Hepatocyte (in vitro differentiated cells): Measurements from ENCODE around the gene GOPC. TPM values are rescaled to one million over a fixed set of nuclear protein-coding genes. Genes with fewer than 3 reads are reported as not detected.

Experiments
- DNase-seq: peaks from one replicate; pipeline ENCODE4 v3.0.0-alpha.2; 2016; ENCODE audit warnings: low spot score
- H2AFZ ChIP-seq: fragments of 200-600 bp; sonication (generic); 2 replicates; pipeline ENCODE4 v1.6.0; 2016; ENCODE audit warnings: antibody characterized with exemption, mild to moderate bottlenecking
- H3K27ac ChIP-seq: fragments of 200-600 bp; sonication (generic); 2 replicates; pipeline ENCODE4 v1.5.1; 2016; ENCODE audit warnings: mild to moderate bottlenecking
- H3K27me3 ChIP-seq: fragments of 200-600 bp; sonication (generic); 2 replicates; pipeline ENCODE4 v1.6.1; 2016
- H3K36me3 ChIP-seq: fragments of 200-600 bp; sonication (generic); replicated peaks from 2 replicates; pipeline ENCODE4 v1.5.1; 2016; ENCODE audit warnings: low read depth; ENCODE audit not compliant: insufficient read depth
- H3K4me1 ChIP-seq: fragments of 200-600 bp; sonication (generic); 2 replicates; pipeline ENCODE4 v1.5.1; 2016; ENCODE audit warnings: mild to moderate bottlenecking, moderate library complexity; ENCODE audit not compliant: insufficient read depth
- H3K4me2 ChIP-seq: fragments of 200-600 bp; sonication (generic); 2 replicates; pipeline ENCODE4 v1.6.0; 2016
- H3K4me3 ChIP-seq: fragments of 200-600 bp; sonication (generic); 2 replicates; pipeline ENCODE4 v1.5.1; 2016; ENCODE audit warnings: mild to moderate bottlenecking
- H3K79me2 ChIP-seq: fragments of 200-600 bp; sonication (generic); 2 replicates; pipeline ENCODE4 v1.6.0; 2017; ENCODE audit warnings: mild to moderate bottlenecking
- H3K9me2 ChIP-seq: fragments of 200-600 bp; sonication (generic); replicated peaks from 2 replicates; pipeline ENCODE4 v1.6.0; 2017; ENCODE audit warnings: mild to moderate bottlenecking; ENCODE audit not compliant: insufficient read depth
- H3K9me3 ChIP-seq: fragments of 200-600 bp; sonication (generic); 2 replicates; pipeline ENCODE4 v1.5.1; 2016; ENCODE audit warnings: low read depth, mild to moderate bottlenecking
- H4K20me1 ChIP-seq: fragments of 200-600 bp; sonication (generic); 2 replicates; pipeline ENCODE4 v1.6.0; 2016; ENCODE audit warnings: mild to moderate bottlenecking; ENCODE audit not compliant: insufficient read depth, poor library complexity, severe bottlenecking
- CTCF ChIP-seq: fragments of 200-600 bp; sonication (generic); IDR thresholded peaks from 2 replicates; pipeline ENCODE4 v1.5.1; 2016; ENCODE audit warnings: antibody characterized with exemption, mild to moderate bottlenecking; ENCODE audit not compliant: poor library complexity
- EZH2 ChIP-seq: fragments of 200-600 bp; sonication (generic); IDR thresholded peaks from 2 replicates; pipeline ENCODE4 v1.6.1; 2016; ENCODE audit warnings: antibody characterized with exemption, mild to moderate bottlenecking, borderline replicate concordance
- EZH2phosphoT487 ChIP-seq: fragments of 200-600 bp; sonication (generic); IDR thresholded peaks from one replicate; pipeline ENCODE4 v1.6.1; 2018; ENCODE audit warnings: antibody characterized with exemption, mild to moderate bottlenecking, low read depth, moderate library complexity; ENCODE audit not compliant: unreplicated experiment, severe bottlenecking
- WGBS: methylation state at CpG from one replicate; pipeline ENCODE4 v1.1.6; 2016; ENCODE audit warnings: low lambda C conversion rate; ENCODE audit errors: missing lambda C conversion rate; 5-methylcytosine and 5-hydroxymethylcytosine counted together
- polyA plus RNA-seq: library from polyadenylated mRNA; unstranded; fragments of >200 nt; fragmentation: Nextera tagmentation; extraction: Ambion mirVana; gene quantifications from 2 replicates; pipeline ENCODE4 v1.2.1, GENCODE V29; 2016
- total RNA-seq: library from RNA; depleted of rRNA; stranded (reverse); fragments of >200 nt; gene quantifications from 2 replicates; pipeline ENCODE4 v1.2.3, GENCODE V29; 2014

Gene GOPC
- total and polyA plus RNA-seq, 2 experiments from 2014 or later = 19.7 to 40.8 TPM

GRCh38 chr6:117530467-117531242 is 71.7 kb downstream of the GOPC start:
- H2AFZ ChIP-seq = no peak overlapping the region
- DNase-seq = no peak
- H3K27me3 ChIP-seq = no peaks in the 10 kb centered on the region
- no peaks in the 10 kb centered on the region for H3K9me2 ChIP-seq
- no peaks in the 10 kb centered on the region for H4K20me1 ChIP-seq
- no peaks in the 10 kb centered on the region for H3K36me3 ChIP-seq
- peaks cover 4% of the 10 kb centered on the region for H3K4me1 ChIP-seq
- H3K4me3 ChIP-seq = no peak overlapping the region
- no peak overlapping the region for H3K27ac ChIP-seq
- no peaks in the 10 kb centered on the region for H3K79me2 ChIP-seq
- TF ChIP-seq EZH2 (no peak), CTCF (no peak), EZH2phosphoT487 (no peak)
- 96% methylated on average over 4 of the region's 4 CpGs for WGBS
- no peaks in the 10 kb centered on the region for H3K9me3 ChIP-seq
- no peak overlapping the region for H3K4me2 ChIP-seq

DNA sequence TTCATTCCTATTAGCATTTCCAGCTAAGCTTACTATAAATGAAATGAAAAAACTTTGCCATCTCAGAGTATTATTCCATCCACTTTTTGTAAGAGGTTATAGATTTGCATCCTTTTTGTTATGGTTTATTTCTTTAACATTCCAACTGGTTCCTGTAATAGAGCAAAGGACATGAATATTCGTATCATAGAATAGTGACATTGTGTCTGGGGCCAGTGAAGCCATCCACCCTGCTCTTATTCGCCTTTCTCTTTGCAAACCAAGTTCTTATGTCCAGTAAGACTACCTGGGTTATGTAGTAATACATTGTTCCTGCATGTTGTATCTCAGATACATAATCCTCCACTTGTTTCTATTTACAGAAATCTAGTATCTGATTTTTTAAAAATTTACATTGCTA is 76.7 kb downstream of the GOPC start:
- Histone ChIP-seq H3K4me3 (no peak overlapping the region), H3K27me3 (no peaks in the 10 kb centered on the region), H3K79me2 (no peaks in the 10 kb centered on the region), H3K36me3 (no peaks in the 10 kb centered on the region), H2AFZ (no peak overlapping the region), H3K9me3 (no peaks in the 10 kb centered on the region), H3K27ac (no peak overlapping the region), H3K9me2 (no peaks in the 10 kb centered on the region), H3K4me1 (peaks cover 5% of the 10 kb centered on the region), H3K4me2 (no peak overlapping the region), H4K20me1 (no peaks in the 10 kb centered on the region)
- DNase-seq = no peak
- WGBS = 100% methylated on average over 2 of the region's 2 CpGs
- TF ChIP-seq CTCF = no peak
- TF ChIP-seq EZH2 = no peak
- TF ChIP-seq EZH2phosphoT487 = no peak

DNA sequence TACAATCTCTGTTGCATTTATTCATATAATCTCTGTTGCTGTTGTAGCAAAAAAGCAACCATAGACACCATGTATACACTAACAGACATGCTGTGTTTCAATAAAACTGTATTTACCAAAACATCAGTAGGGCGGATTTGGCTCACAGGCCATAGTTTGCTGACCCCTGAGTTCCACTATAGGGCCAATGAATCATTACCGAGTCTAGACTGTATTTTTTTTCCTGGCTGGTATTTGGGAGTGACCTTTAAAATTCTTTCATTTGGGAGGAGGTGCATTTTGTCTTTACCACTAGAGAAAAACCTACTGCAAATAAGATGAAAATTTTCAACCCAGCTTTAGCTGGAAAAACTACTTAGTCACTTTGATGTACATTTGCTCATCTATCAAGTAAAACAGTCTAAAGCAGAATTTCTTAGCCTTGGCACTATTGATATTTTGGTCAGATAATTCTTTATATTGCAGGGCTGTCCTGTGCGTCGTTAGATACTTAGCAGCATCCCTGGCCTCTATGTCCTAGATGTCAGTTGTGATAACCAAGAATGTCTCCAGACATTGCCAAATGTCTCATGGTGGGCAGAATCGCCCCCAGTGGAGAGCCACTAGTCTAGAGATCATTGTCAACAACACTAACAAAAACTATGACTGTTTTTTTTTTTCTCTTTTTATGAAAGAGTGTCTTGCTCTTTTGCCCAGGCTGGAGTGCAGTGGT is 80.4 kb downstream of the GOPC start:
- Histone ChIP-seq H3K4me2 (no peak overlapping the region), H3K9me2 (no peaks in the 10 kb centered on the region), H4K20me1 (no peaks in the 10 kb centered on the region), H3K36me3 (no peaks in the 10 kb centered on the region), H3K27me3 (no peaks in the 10 kb centered on the region), H3K9me3 (no peaks in the 10 kb centered on the region), H3K4me3 (no peak overlapping the region), H3K79me2 (peaks cover 9% of the 10 kb centered on the region), H3K4me1 (peaks cover 10% of the 10 kb centered on the region), H3K27ac (no peak overlapping the region), H2AFZ (no peak overlapping the region)
- TF ChIP-seq EZH2phosphoT487 (no peak), EZH2 (no peak), CTCF (no peak)
- DNase-seq = no peak
- 83% methylated on average over 5 of the region's 5 CpGs for WGBS
